COLO668 (cell line): Measurements from ENCODE around the gene DIS3L2.
"Not testable (repeated sequence)": the region's sequence is repeated elsewhere in the genome, so short reads cannot be mapped to it uniquely, and the experiment has no call there.

ENCODE experiments used
- DNase-seq: peaks from one replicate; lab custom pipeline; 2025; ENCODE audit not compliant: unreplicated experiment; lab: John Stamatoyannopoulos, UW

DIS3L2 gene

GRCh38 chr2:232381204-232382031 lies 419.9 kb downstream of the DIS3L2 start:
- DNase-seq: not testable (repeated sequence)

- no peak for DNase-seq
Observed at GRCh38 chr2:232382331-232383225, 421.1 kb downstream of the DIS3L2 start.

GRCh38 chr2:232384466-232384865 lies 423.0 kb downstream of the DIS3L2 start:
- no peak for DNase-seq

GRCh38 chr2:232385058-232385457 lies 423.5 kb downstream of the DIS3L2 start:
- DNase-seq: not testable (repeated sequence)

GRCh38 chr2:232385660-232386489 lies 424.4 kb downstream of the DIS3L2 start:
- DNase-seq: no peak

- DNase-seq: no peak
Observed at GRCh38 chr2:232386490-232386739, 424.9 kb downstream of the DIS3L2 start.
